Endodermal cell (in vitro differentiated cells): ENCODE results near the gene ENTR1. TPM values are rescaled to one million over a fixed set of nuclear protein-coding genes. Genes with fewer than 3 reads are reported as not detected.
A peak's percentile ranks its signal among the peaks of the same experiment; 100 is the strongest.

Experiments
- DNase-seq: peaks from one replicate; pipeline ENCODE4 v3.0.0-alpha.2; 2017
- H3K27ac ChIP-seq: 2 replicates; pipeline ENCODE4 v1.5.1; 2013; ENCODE audit warnings: mild to moderate bottlenecking, low read depth, low read length, moderate library complexity
- H3K27me3 ChIP-seq: 2 replicates; pipeline ENCODE4 v1.6.1; 2013; ENCODE audit warnings: mild to moderate bottlenecking, low read length, moderate library complexity; ENCODE audit not compliant: insufficient read depth, control insufficient read depth, poor library complexity, severe bottlenecking
- H3K36me3 ChIP-seq: 2 replicates; pipeline ENCODE4 v1.7.0; 2013; ENCODE audit warnings: mild to moderate bottlenecking, low read length, moderate library complexity; ENCODE audit not compliant: control insufficient read depth, insufficient read depth
- H3K4me1 ChIP-seq: one replicate; pipeline ENCODE4 v1.7.0; 2013; ENCODE audit warnings: low read length; ENCODE audit not compliant: control insufficient read depth, insufficient read depth
- H3K4me3 ChIP-seq: 2 replicates; pipeline ENCODE4 v1.5.1; 2013; ENCODE audit warnings: mild to moderate bottlenecking, low read length, moderate library complexity
- H3K9ac ChIP-seq: 2 replicates; pipeline ENCODE4 v1.6.1; 2013; ENCODE audit warnings: mild to moderate bottlenecking, low read length, moderate library complexity; ENCODE audit not compliant: poor library complexity, severe bottlenecking; ENCODE audit errors: extremely low read depth
- H3K9me3 ChIP-seq: 2 replicates; pipeline ENCODE4 v1.6.1; 2013; ENCODE audit warnings: mild to moderate bottlenecking, low read length, moderate library complexity; ENCODE audit not compliant: control insufficient read depth
- H3K27ac Mint-ChIP-seq: 2 replicates; pipeline ENCODE4 v1.8.0; 2020; ENCODE audit warnings: mixed read lengths
- H3K27me3 Mint-ChIP-seq: 2 replicates; pipeline ENCODE4 v1.8.0; 2021; ENCODE audit warnings: mild to moderate bottlenecking, mixed read lengths; ENCODE audit not compliant: insufficient read depth
- H3K36me3 Mint-ChIP-seq: 2 replicates; pipeline ENCODE4 v1.8.0; 2020; ENCODE audit warnings: low read depth, mixed read lengths
- H3K4me1 Mint-ChIP-seq: 2 replicates; pipeline ENCODE4 v1.8.0; 2020; ENCODE audit warnings: mixed read lengths
- H3K4me3 Mint-ChIP-seq: 2 replicates; pipeline ENCODE4 v1.8.0; 2020; ENCODE audit warnings: mild to moderate bottlenecking, moderate library complexity, mixed read lengths
- H3K9me3 Mint-ChIP-seq: 2 replicates; pipeline ENCODE4 v1.8.0; 2020; ENCODE audit warnings: mild to moderate bottlenecking, mixed read lengths
- CTCF ChIP-seq: fragments of 200-600 bp; sonication (generic); conservative IDR thresholded peaks from 2 replicates; pipeline ENCODE4 v1.5.0; 2021; ENCODE audit warnings: antibody characterized with exemption, mild to moderate bottlenecking
- WGBS, 2 experiments: methylation state at CpG; one replicate each; pipeline versions ENCODE4 v1.1.5 to v1.1.7; 2013; ENCODE audit warnings: missing lambda C conversion rate in 2 of 2, mixed read lengths in 1 of 2; ENCODE audit not compliant: insufficient coverage in 1 of 2, insufficient read length in 1 of 2; 5-methylcytosine and 5-hydroxymethylcytosine counted together
- total RNA-seq, 2 donors: library from RNA; stranded (reverse); fragmentation: NEBNext Ultra II Directional in 1 of 2; extraction: Animal tissue kit (Norgen Biotek cat#: 25700) in 1 of 2; gene quantifications; 2 replicates in 1 of 2; 3 replicates in 1 of 2; pipeline ENCODE4 v1.2.1, GENCODE V29; 2021

Gene ENTR1
- total RNA-seq, 2 donors from 2014 or later: 76.6 to 83.1 TPM

- H3K27ac ChIP-seq: peak within 1 kb of the TSS; percentile 70
- Mint-ChIP-seq H3K4me3 (peak within 1 kb of the TSS; percentile 73), H3K36me3 (no peaks in the 10 kb centered on the region), H3K27me3 (no peaks in the 10 kb centered on the region), H3K4me1 (no peaks in the 10 kb centered on the region), H3K27ac (peak within 1 kb of the TSS; percentile 85), H3K9me3 (peaks cover 1% of the 10 kb centered on the region)
- no peaks in the 10 kb centered on the region for H3K4me1 ChIP-seq
- peak; percentile 100 for DNase-seq
- peak within 1 kb of the TSS; percentile 51 for H3K9ac ChIP-seq
- H3K27me3 ChIP-seq: no peaks in the 10 kb centered on the region
- H3K4me3 ChIP-seq: peak within 1 kb of the TSS; percentile 74
- no peaks in the 10 kb centered on the region for H3K36me3 ChIP-seq
- no peaks in the 10 kb centered on the region for H3K9me3 ChIP-seq
- peak; percentile 99 for TF ChIP-seq CTCF
- 2 to 5% methylated on average over 28 to 96 of the region's 97 CpGs for WGBS, 2 experiments
Measured at GRCh38 chr9:136363106-136363948, 47.1 kb downstream of the ENTR1 start, which contains the start of gene DNLZ. TSS of gene DNLZ (minus strand) at chr9:136363744. CDS start at chr9:136363714, 30 bp downstream.

- peak overlapping the region; percentile 32 for H3K9ac ChIP-seq
- Mint-ChIP-seq H3K27ac (no peak overlapping the region), H3K4me1 (no peaks in the 10 kb centered on the region)
Measured at GRCh38 chr9:136362450-136362784, 48.0 kb downstream of the ENTR1 start.

GRCh38 chr9:136361754-136362449 lies 48.5 kb downstream of the ENTR1 start:
- 90 to 97% methylated on average over 21 to 26 of the region's 26 CpGs for WGBS, 2 experiments
- no peak for DNase-seq
- Mint-ChIP-seq H3K27me3 (no peaks in the 10 kb centered on the region), H3K36me3 (no peaks in the 10 kb centered on the region), H3K27ac (no peak overlapping the region), H3K9me3 (peaks cover 1% of the 10 kb centered on the region), H3K4me1 (no peaks in the 10 kb centered on the region), H3K4me3 (no peak overlapping the region)
- no peaks in the 10 kb centered on the region for H3K4me1 ChIP-seq
- no peak overlapping the region for H3K9ac ChIP-seq
- H3K4me3 ChIP-seq: no peak overlapping the region
- H3K36me3 ChIP-seq: no peaks in the 10 kb centered on the region
- no peaks in the 10 kb centered on the region for H3K9me3 ChIP-seq
- H3K27me3 ChIP-seq: no peaks in the 10 kb centered on the region
- H3K27ac ChIP-seq: no peak overlapping the region
- TF ChIP-seq CTCF: no peak

More at GRCh38 chr9:136362450-136362784, 48.0 kb downstream of the ENTR1 start:
- Mint-ChIP-seq H3K4me3 (no peak overlapping the region), H3K27me3 (no peaks in the 10 kb centered on the region), H3K9me3 (peaks cover 1% of the 10 kb centered on the region), H3K36me3 (no peaks in the 10 kb centered on the region)
- no peaks in the 10 kb centered on the region for H3K27me3 ChIP-seq
- H3K27ac ChIP-seq: no peak overlapping the region
- no peak for TF ChIP-seq CTCF
- WGBS, 2 experiments: 87 to 89% methylated on average over 1 to 6 of the region's 6 CpGs
- no peak overlapping the region for H3K4me3 ChIP-seq
- no peaks in the 10 kb centered on the region for H3K36me3 ChIP-seq
- DNase-seq: no peak
- no peaks in the 10 kb centered on the region for H3K4me1 ChIP-seq
- no peaks in the 10 kb centered on the region for H3K9me3 ChIP-seq
